IMR-90 (cell line): ENCODE measurements around the gene METTL4. TPM values are rescaled to one million over a fixed set of nuclear protein-coding genes. Genes with fewer than 3 reads are reported as not detected.

Experiments used
- ATAC-seq: fragments of 200-7000 bp; cut with Tn5 transposase; 2 replicates; pipeline ENCODE4 v1.9.1; 2020; ENCODE audit warnings: low read depth, mild to moderate bottlenecking, moderate library complexity
- BruUV-seq: library from RNA; stranded (reverse); fragments of 400-500 nt; replicated peaks from 2 replicates; lab custom pipeline; 2021; lab: Mats Ljungman, UMichigan
- CTCF ChIA-PET: fragments of 300-600 bp; formaldehyde crosslinking; extraction: SDS; loops from one replicate; lab custom pipeline; 2021; ENCODE audit warnings: antibody characterized with exemption; lab: Yijun Ruan, JAX
- POLR2A ChIA-PET: fragments of 300-600 bp; sonication (Branson Sonifier 250); formaldehyde crosslinking; loops from one replicate; lab custom pipeline; 2022; ENCODE audit warnings: antibody characterized with exemption; ENCODE audit not compliant: unreplicated experiment; lab: Charles Lee
- DNase-seq: peaks from one replicate; pipeline ENCODE4 v3.0.0; 2013
- H2AFZ ChIP-seq: replicated peaks from 2 replicates; pipeline ENCODE3; 2013; ENCODE audit warnings: low read length, mild to moderate bottlenecking; ENCODE audit not compliant: poor library complexity
- H2AK5ac ChIP-seq: 2 replicates; pipeline ENCODE4 v1.6.1; 2013; ENCODE audit warnings: low read depth, low read length, inconsistent platforms
- H2AK9ac ChIP-seq: replicated peaks from 2 replicates; pipeline ENCODE3; 2013; ENCODE audit warnings: mild to moderate bottlenecking, low read depth, low read length, moderate library complexity; ENCODE audit not compliant: poor library complexity
- H2BK120ac ChIP-seq: 2 replicates; pipeline ENCODE4 v1.6.1; 2013; ENCODE audit warnings: low read depth, low read length, inconsistent platforms
- H2BK15ac ChIP-seq: 3 replicates; pipeline ENCODE4 v1.6.1; 2013; ENCODE audit warnings: low read depth, low read length, inconsistent platforms
- H2BK20ac ChIP-seq: 2 replicates; pipeline ENCODE4 v1.6.1; 2013; ENCODE audit warnings: low read depth, mild to moderate bottlenecking, inconsistent platforms, low read length, moderate library complexity
- H2BK5ac ChIP-seq: 2 replicates; pipeline ENCODE4 v1.6.1; 2013; ENCODE audit warnings: mild to moderate bottlenecking, low read depth, low read length, inconsistent platforms; ENCODE audit not compliant: poor library complexity, severe bottlenecking
- H3K14ac ChIP-seq: replicated peaks from 2 replicates; pipeline ENCODE4 v1.6.1; 2013; ENCODE audit warnings: low read depth, low read length, inconsistent platforms
- H3K18ac ChIP-seq: 2 replicates; pipeline ENCODE4 v1.6.1; 2013; ENCODE audit warnings: low read depth, low read length, control low read depth
- H3K23ac ChIP-seq: 2 replicates; pipeline ENCODE4 v1.6.1; 2013; ENCODE audit warnings: low read depth, low read length, inconsistent platforms
- H3K27ac ChIP-seq: 2 replicates; pipeline ENCODE4 v1.5.1; 2013; ENCODE audit warnings: mild to moderate bottlenecking, control low read depth, low read length; ENCODE audit not compliant: insufficient read depth
- H3K27me3 ChIP-seq: 2 replicates; pipeline ENCODE4 v1.6.1; 2013; ENCODE audit warnings: low read length; ENCODE audit not compliant: control insufficient read depth, insufficient read depth
- H3K36me3 ChIP-seq: 2 replicates; pipeline ENCODE4 v1.6.1; 2013; ENCODE audit warnings: low read length, mixed read lengths; ENCODE audit not compliant: control insufficient read depth, insufficient read depth
- H3K4ac ChIP-seq: 2 replicates; pipeline ENCODE4 v1.6.1; 2013; ENCODE audit warnings: low read depth, low read length, inconsistent platforms
- H3K4me1 ChIP-seq: 2 replicates; pipeline ENCODE4 v1.6.1; 2013; ENCODE audit warnings: low read length, mixed read lengths; ENCODE audit not compliant: control insufficient read depth, insufficient read depth
- H3K4me2 ChIP-seq: 2 replicates; pipeline ENCODE4 v1.6.1; 2013; ENCODE audit warnings: low read depth, mild to moderate bottlenecking, control low read depth, low read length, moderate library complexity
- H3K4me3 ChIP-seq: 2 replicates; pipeline ENCODE4 v1.5.1; 2013; ENCODE audit warnings: low read depth, mild to moderate bottlenecking, control low read depth, low read length, moderate library complexity; ENCODE audit not compliant: insufficient read depth
- H3K56ac ChIP-seq: 2 replicates; pipeline ENCODE4 v1.6.1; 2013; ENCODE audit warnings: low read length, inconsistent platforms; ENCODE audit not compliant: insufficient read depth; ENCODE audit errors: extremely low read depth
- H3K79me1 ChIP-seq, 2 experiments: 2 replicates each; pipeline ENCODE4 v1.6.1; 2013; ENCODE audit warnings: low read length in 2 of 2, inconsistent platforms in 1 of 2, low read depth in 1 of 2
- H3K9ac ChIP-seq: 2 replicates; pipeline ENCODE4 v1.6.1; 2013; ENCODE audit warnings: low read depth, low read length, control low read depth
- H3K9me1 ChIP-seq: 2 replicates; pipeline ENCODE4 v1.6.1; 2013; ENCODE audit warnings: low read length, inconsistent platforms; ENCODE audit not compliant: insufficient read depth
- H3K9me3 ChIP-seq: 2 replicates; pipeline ENCODE4 v1.6.1; 2013; ENCODE audit warnings: low read length; ENCODE audit not compliant: control insufficient read depth, insufficient read depth
- H4K20me1 ChIP-seq: 2 replicates; pipeline ENCODE4 v1.6.1; 2013; ENCODE audit warnings: low read length, inconsistent platforms; ENCODE audit not compliant: insufficient read depth
- H4K5ac ChIP-seq: 2 replicates; pipeline ENCODE4 v1.6.1; 2013; ENCODE audit warnings: mild to moderate bottlenecking, low read depth, low read length, control low read depth
- H4K8ac ChIP-seq, 2 experiments: 2 replicates each; pipeline ENCODE4 v1.6.1; 2013; ENCODE audit warnings: low read depth in 2 of 2, low read length in 2 of 2, control low read depth in 1 of 2, inconsistent platforms in 1 of 2
- H4K91ac ChIP-seq: 2 replicates; pipeline ENCODE4 v1.6.1; 2013; ENCODE audit warnings: low read depth, low read length, inconsistent platforms; ENCODE audit not compliant: insufficient read depth
- BHLHE40 ChIP-seq: fragments of 150-350 bp; IDR thresholded peaks from 2 replicates; pipeline ENCODE4 v1.6.1; 2016; ENCODE audit warnings: mild to moderate bottlenecking, low read depth, low read length
- CEBPB ChIP-seq: IDR thresholded peaks from 2 replicates; pipeline ENCODE4 v1.6.1; 2012; ENCODE audit warnings: low read depth, low read length, improper control_type of control experiment
- CHD1 ChIP-seq: IDR thresholded peaks from 2 replicates; pipeline ENCODE4 v1.6.1; 2012; ENCODE audit warnings: low read depth, low read length, improper control_type of control experiment
- ELK1 ChIP-seq: fragments of 150-350 bp; IDR thresholded peaks from 2 replicates; pipeline ENCODE4 v1.6.1; 2016; ENCODE audit warnings: low read depth, mild to moderate bottlenecking, low read length, moderate library complexity, borderline replicate concordance
- MAFK ChIP-seq: IDR thresholded peaks from 2 replicates; pipeline ENCODE4 v1.6.1; 2012; ENCODE audit warnings: low read depth, low read length, improper control_type of control experiment
- POLR2A ChIP-seq: IDR thresholded peaks from 2 replicates; pipeline ENCODE4 v1.6.1; 2012; ENCODE audit warnings: mild to moderate bottlenecking, low read depth, low read length
- RAD21 ChIP-seq: IDR thresholded peaks from 2 replicates; pipeline ENCODE4 v1.6.1; 2012; ENCODE audit warnings: low read length, improper control_type of control experiment
- SMC3 ChIP-seq: fragments of 150-350 bp; IDR thresholded peaks from 2 replicates; pipeline ENCODE4 v1.6.1; 2016; ENCODE audit warnings: low read depth, mild to moderate bottlenecking, antibody characterized with exemption, low read length, moderate library complexity
- USF2 ChIP-seq: fragments of 150-350 bp; IDR thresholded peaks from 2 replicates; pipeline ENCODE4 v1.6.1; 2017; ENCODE audit warnings: mild to moderate bottlenecking, antibody characterized with exemption, low read length, low read depth
- WGBS, 2 experiments: methylation state at CpG; one replicate each; pipeline versions ENCODE4 v1.1.5 to v1.1.7; 2013; ENCODE audit warnings: missing lambda C conversion rate in 2 of 2; ENCODE audit not compliant: insufficient read length in 1 of 2; ENCODE audit errors: extremely low coverage in 2 of 2; 5-methylcytosine and 5-hydroxymethylcytosine counted together
- dilution Hi-C: fragments of 300-500 bp; cut with HindIII; formaldehyde crosslinking; loops from one replicate; pipeline ENCODE4 v1.14.3; 2018; ENCODE audit warnings: low sequenced_read_pairs; ENCODE audit not compliant: unreplicated experiment
- in situ Hi-C: fragments of 300-500 bp; cut with MboI; formaldehyde crosslinking; loops from 3 replicates; pipeline ENCODE4 v1.14.3; 2019; ENCODE audit warnings: low sequenced_read_pairs, inconsistent platforms, mixed read lengths
- intact Hi-C: fragments of 100-400 bp; cut with micrococcal nuclease; formaldehyde crosslinking; loops from 2 replicates; pipeline ENCODE4 v1.10.0; 2022
- polyA plus RNA-seq, 3 experiments: library from polyadenylated mRNA; depleted of rRNA; stranded (reverse); fragments of >200 nt; gene quantifications; 2 replicates each; pipeline ENCODE4 v1.2.3, GENCODE V29; 2012; ENCODE audit warnings: low replicate concordance in 1 of 3
- total RNA-seq: library from RNA; depleted of rRNA; stranded (reverse); fragments of >200 nt; gene quantifications from 2 replicates; pipeline ENCODE4 v1.2.3, GENCODE V29; 2012

METTL4 gene
- total and polyA plus RNA-seq, 2 of the 4 experiments (the other 2 are of a cell fraction): 4.9 to 5.4 TPM

GRCh38 chr18:2504642-2505041 lies 66.7 kb downstream of the METTL4 start:
- intact Hi-C loops (no loop called here), dilution Hi-C loops (no loop called here), in situ Hi-C loops (no loop called here)
- H2BK20ac ChIP-seq: no peak overlapping the region
- no peaks in the 10 kb centered on the region for H3K9me3 ChIP-seq
- no peak overlapping the region for H3K4me3 ChIP-seq
- no peaks in the 10 kb centered on the region for H4K20me1 ChIP-seq
- no peak overlapping the region for H3K56ac ChIP-seq
- no peak overlapping the region for H3K23ac ChIP-seq
- H3K18ac ChIP-seq: no peak overlapping the region
- H3K14ac ChIP-seq: no peak overlapping the region
- no peak overlapping the region for H4K8ac ChIP-seq
- no peak for ATAC-seq
- no peaks in the 10 kb centered on the region for H3K4me1 ChIP-seq
- H2AK9ac ChIP-seq: no peak overlapping the region
- no peak overlapping the region for H4K5ac ChIP-seq
- no peaks in the 10 kb centered on the region for H3K27me3 ChIP-seq
- no peak overlapping the region for H2BK5ac ChIP-seq
- no peak overlapping the region for H2AK5ac ChIP-seq
- WGBS, 2 experiments: no CpG with 5 or more reads among the region's 1 CpG
- no peaks in the 10 kb centered on the region for H3K79me1 ChIP-seq
- H3K27ac ChIP-seq: no peak overlapping the region
- TF ChIP-seq BHLHE40: no peak
- no peak for TF ChIP-seq ELK1
- no peak for TF ChIP-seq CHD1
- no peak for TF ChIP-seq RAD21
- TF ChIP-seq SMC3: no peak
- TF ChIP-seq CEBPB: no peak
- TF ChIP-seq POLR2A: no peak
- no peak for TF ChIP-seq USF2
- no peak for TF ChIP-seq MAFK
- no peak overlapping the region for H3K4me2 ChIP-seq
- no TSS peak for BruUV-seq
- ChIA-PET POLR2A (no interaction called here), CTCF (interaction anchor here (0.6 kb wide), 1 partner anchor 81 kb away, joined by 3 read pairs; no protein-coding TSS in a partner anchor)
- H2AFZ ChIP-seq: no peak overlapping the region
- no peaks in the 10 kb centered on the region for H3K9me1 ChIP-seq
- H3K9ac ChIP-seq: no peak overlapping the region
- DNase-seq: no peak
- H3K4ac ChIP-seq: no peak overlapping the region
- H2BK15ac ChIP-seq: no peak overlapping the region
- no peaks in the 10 kb centered on the region for H3K36me3 ChIP-seq
- H4K91ac ChIP-seq: no peak overlapping the region
- no peak overlapping the region for H2BK120ac ChIP-seq
